ENCODE results near the gene BRCA2.

DNA sequence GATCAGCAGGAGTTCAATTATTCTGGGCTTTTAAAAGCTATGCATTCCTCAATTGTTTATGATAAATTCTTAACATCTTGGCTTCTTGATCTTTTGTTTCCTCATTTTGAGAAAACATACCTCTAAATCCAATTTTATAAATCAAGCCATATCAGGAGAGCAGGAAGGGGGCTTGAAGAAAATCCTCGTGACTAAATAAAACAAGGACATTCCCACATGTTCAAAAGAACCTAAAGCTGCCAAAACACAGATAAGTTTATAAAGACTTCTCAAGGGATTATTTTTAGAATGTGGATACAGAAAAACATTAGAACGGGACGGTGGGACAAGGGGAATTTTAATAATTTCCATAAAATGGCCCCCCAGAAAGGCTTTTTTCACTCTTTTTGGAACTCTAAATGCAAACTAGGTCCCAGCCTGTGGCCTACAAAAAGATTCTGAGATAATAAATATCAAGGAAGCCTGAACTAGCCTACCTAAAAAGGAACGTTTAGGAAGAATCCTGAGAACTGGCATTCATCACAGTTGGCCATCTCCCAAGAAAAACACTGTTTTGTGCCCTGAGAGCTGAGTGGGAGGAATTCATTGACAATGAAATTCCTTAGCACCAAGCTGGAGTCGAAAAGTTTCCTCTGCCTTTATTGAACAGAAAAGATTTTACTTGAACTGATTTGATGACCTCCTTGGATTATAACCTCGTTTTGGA, 30.2 kb upstream of the BRCA2 start:
- TF ChIP-seq CTCF (IDR thresholded peaks at IDR 0.05): no peak
- TF ChIP-seq POLR2A (IDR thresholded peaks at IDR 0.05): no peak

All from testis (tissue), 2 donors.